Left ventricle myocardium inferior (tissue), 1 donor: ENCODE measurements around the gene F3. TPM values are rescaled to one million over a fixed set of nuclear protein-coding genes. Genes with fewer than 3 reads are reported as not detected.

Source experiments
- DNase-seq: peaks from one replicate; pipeline ENCODE4 v3.0.0-alpha.2; 2020
- H3K27ac ChIP-seq: fragments of 200-600 bp; replicated peaks from 2 replicates; pipeline ENCODE4 v1.8.0; 2021
- H3K27me3 ChIP-seq: fragments of 200-600 bp; 2 replicates; pipeline ENCODE4 v1.8.0; 2021; ENCODE audit warnings: low read depth
- H3K36me3 ChIP-seq: fragments of 200-600 bp; 2 replicates; pipeline ENCODE4 v1.8.0; 2021
- H3K4me1 ChIP-seq: fragments of 200-600 bp; 2 replicates; pipeline ENCODE4 v1.8.0; 2021
- H3K4me3 ChIP-seq: fragments of 200-600 bp; 2 replicates; pipeline ENCODE4 v1.8.0; 2021; ENCODE audit warnings: mild to moderate bottlenecking, moderate library complexity
- H3K9me3 ChIP-seq: fragments of 200-600 bp; replicated peaks from 2 replicates; pipeline ENCODE4 v1.8.0; 2021
- intact Hi-C: fragments of 100-400 bp; cut with micrococcal nuclease; formaldehyde crosslinking; loops from one replicate; pipeline ENCODE4 v1.11.0; 2022
- total RNA-seq: library from RNA; stranded (reverse); fragmentation: NEBNext Ultra II Directional; extraction: Animal tissue kit (Norgen Biotek cat#: 25700); gene quantifications from one replicate; pipeline ENCODE4 v1.2.1, GENCODE V29; 2021
- TF ChIP-seq, protein P1 (sequence below): fragments of 200-600 bp; IDR thresholded peaks from 2 replicates; pipeline ENCODE4 v1.8.0; 2021; ENCODE audit warnings: antibody characterized with exemption, mild to moderate bottlenecking, borderline replicate concordance
- donor health status: DM: no; HTN: yes; CAD: no; lungs with severe emphysema.

F3 gene
- total RNA-seq, 1 donor from 2014 or later, result 50.8 TPM

- no peaks in the 10 kb centered on the region for H3K27me3 ChIP-seq
- no peak overlapping the region for H3K27ac ChIP-seq
- TF ChIP-seq, protein P1, sequence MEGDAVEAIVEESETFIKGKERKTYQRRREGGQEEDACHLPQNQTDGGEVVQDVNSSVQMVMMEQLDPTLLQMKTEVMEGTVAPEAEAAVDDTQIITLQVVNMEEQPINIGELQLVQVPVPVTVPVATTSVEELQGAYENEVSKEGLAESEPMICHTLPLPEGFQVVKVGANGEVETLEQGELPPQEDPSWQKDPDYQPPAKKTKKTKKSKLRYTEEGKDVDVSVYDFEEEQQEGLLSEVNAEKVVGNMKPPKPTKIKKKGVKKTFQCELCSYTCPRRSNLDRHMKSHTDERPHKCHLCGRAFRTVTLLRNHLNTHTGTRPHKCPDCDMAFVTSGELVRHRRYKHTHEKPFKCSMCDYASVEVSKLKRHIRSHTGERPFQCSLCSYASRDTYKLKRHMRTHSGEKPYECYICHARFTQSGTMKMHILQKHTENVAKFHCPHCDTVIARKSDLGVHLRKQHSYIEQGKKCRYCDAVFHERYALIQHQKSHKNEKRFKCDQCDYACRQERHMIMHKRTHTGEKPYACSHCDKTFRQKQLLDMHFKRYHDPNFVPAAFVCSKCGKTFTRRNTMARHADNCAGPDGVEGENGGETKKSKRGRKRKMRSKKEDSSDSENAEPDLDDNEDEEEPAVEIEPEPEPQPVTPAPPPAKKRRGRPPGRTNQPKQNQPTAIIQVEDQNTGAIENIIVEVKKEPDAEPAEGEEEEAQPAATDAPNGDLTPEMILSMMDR, result no peak
- no peak for DNase-seq
- no peaks in the 10 kb centered on the region for H3K36me3 ChIP-seq
- H3K4me3 ChIP-seq, result no peak overlapping the region
- intact Hi-C loops, result no loop called here
- no peaks in the 10 kb centered on the region for H3K9me3 ChIP-seq
- H3K4me1 ChIP-seq, result peaks cover 16% of the 10 kb centered on the region
These were observed 13.0 kb upstream of the F3 start for GRCh38 chr1:94554580-94554979.

GRCh38 chr1:94553931-94554330 lies 12.4 kb upstream of the F3 start:
- no peak overlapping the region for H3K4me3 ChIP-seq
- TF ChIP-seq, protein P1, result no peak
- no peaks in the 10 kb centered on the region for H3K36me3 ChIP-seq
- intact Hi-C loops, result no loop called here
- no peaks in the 10 kb centered on the region for H3K27me3 ChIP-seq
- no peaks in the 10 kb centered on the region for H3K9me3 ChIP-seq
- no peak overlapping the region for H3K27ac ChIP-seq
- DNase-seq, result no peak
- peaks cover 16% of the 10 kb centered on the region for H3K4me1 ChIP-seq

DNA sequence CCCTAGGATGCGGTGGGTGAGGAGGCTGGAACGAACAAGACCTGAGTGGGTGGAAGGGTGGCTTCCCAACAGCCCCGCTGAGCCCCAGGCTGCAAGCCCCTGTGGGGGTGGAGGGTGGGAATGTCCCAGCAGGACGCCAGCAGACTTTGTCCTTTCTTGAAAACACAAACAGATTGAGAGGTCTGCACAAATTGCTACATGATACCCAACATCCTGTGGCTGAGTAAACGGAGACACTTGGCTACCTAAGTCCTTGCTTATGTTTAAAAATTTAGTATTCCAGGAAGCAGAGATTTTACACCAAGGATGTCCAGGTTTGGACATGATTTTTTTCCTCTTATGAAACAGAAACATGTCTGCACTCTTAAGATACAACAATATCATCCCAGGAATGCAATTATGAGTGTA lies 11.8 kb upstream of the F3 start:
- H3K4me3 ChIP-seq, result no peak overlapping the region
- intact Hi-C loops, result no loop called here
- no peaks in the 10 kb centered on the region for H3K27me3 ChIP-seq
- H3K4me1 ChIP-seq, result peaks cover 16% of the 10 kb centered on the region
- TF ChIP-seq, protein P1, result no peak
- H3K27ac ChIP-seq, result no peak overlapping the region
- H3K36me3 ChIP-seq, result no peaks in the 10 kb centered on the region
- no peak for DNase-seq
- H3K9me3 ChIP-seq, result no peaks in the 10 kb centered on the region

DNA sequence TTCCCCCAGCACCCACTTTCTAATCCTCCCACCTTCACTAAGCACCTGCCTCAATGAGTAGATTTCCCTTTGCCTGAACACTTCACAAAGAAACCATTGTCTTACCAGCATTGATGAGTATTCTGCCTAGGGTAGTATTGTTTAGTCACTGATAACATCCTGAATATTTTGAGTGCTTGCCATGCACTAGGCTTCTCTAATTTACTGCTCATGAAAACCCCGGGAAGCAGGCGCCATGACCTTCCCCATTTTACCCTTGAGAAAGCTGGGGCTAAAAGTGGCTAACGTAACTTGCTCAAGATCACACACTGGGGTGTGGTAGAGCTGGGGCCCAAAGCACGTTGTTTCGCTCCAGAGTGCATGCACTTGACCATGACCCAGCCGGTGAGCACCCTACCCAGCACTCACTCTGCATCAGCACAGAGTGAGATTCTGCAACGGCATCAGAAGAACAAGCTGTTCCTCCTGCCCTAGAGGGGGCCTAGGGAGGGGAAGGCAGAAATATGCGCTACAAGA lies 10.6 kb upstream of the F3 start:
- Histone ChIP-seq H3K27me3 (no peaks in the 10 kb centered on the region), H3K4me3 (no peak overlapping the region), H3K4me1 (peaks cover 16% of the 10 kb centered on the region), H3K9me3 (no peaks in the 10 kb centered on the region), H3K27ac (peak overlapping the region; percentile 79), H3K36me3 (no peaks in the 10 kb centered on the region)
- TF ChIP-seq, protein P1, result no peak
- DNase-seq, result peak; percentile 43
- intact Hi-C loops, result no loop called here

DNA sequence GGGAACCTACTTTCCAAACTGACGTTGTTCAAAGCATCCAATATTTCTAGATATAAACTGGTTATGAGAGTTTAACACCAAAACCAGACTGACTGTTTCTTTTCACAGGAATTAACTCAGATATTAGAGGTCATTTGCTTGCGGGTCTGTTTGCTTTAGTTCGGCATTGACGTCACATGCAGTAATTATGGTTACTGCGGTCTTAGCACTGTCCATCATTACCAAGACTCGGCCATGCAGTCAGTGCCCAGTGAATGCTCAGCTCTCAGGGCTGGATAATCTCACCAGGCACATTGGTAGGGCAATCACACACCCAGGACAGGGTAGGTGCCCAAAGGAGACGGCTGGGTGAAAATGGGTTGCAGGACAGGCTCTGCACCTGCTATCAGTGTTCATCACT lies 9.9 kb upstream of the F3 start:
- Histone ChIP-seq H3K36me3 (no peaks in the 10 kb centered on the region), H3K4me3 (no peak overlapping the region), H3K27ac (peak overlapping the region; percentile 79), H3K9me3 (no peaks in the 10 kb centered on the region), H3K27me3 (no peaks in the 10 kb centered on the region), H3K4me1 (peaks cover 16% of the 10 kb centered on the region)
- intact Hi-C loops, result no loop called here
- DNase-seq, result no peak
- TF ChIP-seq, protein P1, result no peak
